GM18517 (cell line): ENCODE data around the gene POLR2H.

ENCODE experiments used
- ATAC-seq: cut with Tn5 transposase; IDR thresholded peaks from one replicate; pipeline ENCODE4 v1.9.1; 2021; ENCODE audit warnings: mild to moderate bottlenecking, moderate library complexity; ENCODE audit not compliant: unreplicated experiment

POLR2H gene

GRCh38 chr3:184386047-184386806 lies 24.7 kb downstream of the POLR2H start:
- ATAC-seq = no peak

DNA sequence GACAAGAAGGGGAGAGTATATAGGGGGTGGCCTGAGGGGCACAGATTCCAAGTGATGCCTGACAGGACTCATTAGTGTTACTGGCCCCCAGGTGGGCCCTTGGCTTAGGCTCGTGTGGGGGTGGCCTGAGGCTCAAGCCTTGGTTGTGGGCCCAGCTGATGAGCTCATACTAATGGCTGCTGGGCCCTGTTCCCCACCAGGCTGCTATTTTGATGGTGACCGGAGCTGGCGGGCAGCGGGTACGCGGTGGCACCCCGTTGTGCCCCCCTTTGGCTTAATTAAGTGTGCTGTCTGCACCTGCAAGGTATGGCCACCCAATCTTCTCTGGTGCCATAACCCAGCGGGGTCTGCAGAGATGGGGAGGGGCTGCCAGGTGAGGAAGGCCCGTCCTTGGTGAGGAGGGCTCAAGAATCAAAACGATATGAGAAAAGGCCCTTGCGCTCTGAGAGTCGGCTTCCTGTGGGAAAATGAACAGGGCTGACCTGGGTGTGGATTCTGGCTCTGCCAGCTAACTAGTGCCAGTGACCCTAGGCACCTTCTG lies 25.7 kb downstream of the POLR2H start:
- ATAC-seq = no peak

GRCh38 chr3:184388164-184388935 lies 26.8 kb downstream of the POLR2H start:
- no peak for ATAC-seq

GRCh38 chr3:184388936-184389230 lies 27.4 kb downstream of the POLR2H start:
- no peak for ATAC-seq

- no peak for ATAC-seq
Observed at GRCh38 chr3:184389384-184389783, 27.9 kb downstream of the POLR2H start.

DNA sequence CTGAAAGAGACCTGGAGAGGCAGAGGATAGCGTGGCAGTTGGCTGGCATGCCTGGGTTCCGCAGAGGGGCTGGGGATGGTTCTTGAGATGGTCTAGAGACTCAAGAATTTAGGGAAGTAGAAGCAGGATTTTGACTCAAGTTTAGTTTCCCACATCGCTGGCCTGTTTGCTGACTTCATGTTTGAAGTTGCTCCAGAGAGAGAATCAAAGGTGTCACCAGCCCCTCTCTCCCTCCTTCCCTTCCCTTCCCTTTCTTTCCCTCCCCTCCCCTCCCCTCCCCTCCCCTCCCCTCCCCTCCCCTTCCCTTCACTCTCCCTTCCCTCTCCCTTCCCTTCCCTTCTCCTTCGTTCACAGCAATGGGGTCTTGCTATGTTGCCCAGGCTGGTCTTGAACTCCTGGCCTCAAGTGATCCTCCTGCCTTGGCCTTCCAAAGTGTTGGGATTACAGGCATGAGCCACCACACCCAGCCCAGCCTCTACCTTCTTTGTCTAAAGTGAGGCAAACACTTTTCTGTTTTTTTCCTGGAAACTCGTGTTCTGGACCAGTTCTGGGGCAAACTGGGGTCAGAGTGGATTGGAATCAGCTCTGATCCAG lies 28.5 kb downstream of the POLR2H start:
- ATAC-seq = no peak

DNA sequence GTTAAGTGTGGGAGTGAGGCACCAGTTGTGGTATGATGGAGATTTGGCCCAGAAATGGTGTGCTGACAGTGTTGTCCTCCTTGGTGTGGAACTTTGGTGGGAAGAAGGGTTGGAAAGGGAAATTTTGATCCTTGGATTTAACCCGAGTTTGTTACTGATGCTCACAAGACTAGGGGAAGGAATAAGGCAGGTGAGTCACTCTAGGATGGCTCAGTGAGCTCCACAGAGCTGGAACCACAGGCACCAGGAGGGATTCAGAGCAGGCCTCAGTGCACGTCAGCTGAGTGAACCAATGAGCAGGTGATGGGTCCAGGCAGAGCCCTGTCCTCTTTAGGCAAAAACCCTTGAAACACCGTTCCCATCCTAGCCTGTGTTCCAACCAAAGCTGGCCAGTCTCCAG lies 29.8 kb downstream of the POLR2H start:
- ATAC-seq = no peak

DNA sequence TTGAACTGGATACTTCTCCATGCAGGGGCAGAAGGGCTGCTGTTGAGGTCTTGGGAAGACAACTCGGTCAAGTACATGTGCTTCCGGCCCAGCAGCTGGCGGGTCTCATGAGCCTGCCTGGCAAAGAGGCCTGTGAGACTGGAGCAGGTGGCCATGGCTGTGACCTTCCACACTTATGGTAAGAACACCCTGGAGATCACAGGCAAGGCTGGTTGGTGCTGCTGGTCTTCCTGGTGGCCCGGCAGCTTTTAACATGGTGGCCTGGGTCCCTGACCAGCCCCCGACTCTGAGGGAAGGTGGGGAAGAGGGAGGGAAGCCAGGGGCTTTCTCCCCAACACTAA lies 33.8 kb downstream of the POLR2H start:
- no peak for ATAC-seq

DNA sequence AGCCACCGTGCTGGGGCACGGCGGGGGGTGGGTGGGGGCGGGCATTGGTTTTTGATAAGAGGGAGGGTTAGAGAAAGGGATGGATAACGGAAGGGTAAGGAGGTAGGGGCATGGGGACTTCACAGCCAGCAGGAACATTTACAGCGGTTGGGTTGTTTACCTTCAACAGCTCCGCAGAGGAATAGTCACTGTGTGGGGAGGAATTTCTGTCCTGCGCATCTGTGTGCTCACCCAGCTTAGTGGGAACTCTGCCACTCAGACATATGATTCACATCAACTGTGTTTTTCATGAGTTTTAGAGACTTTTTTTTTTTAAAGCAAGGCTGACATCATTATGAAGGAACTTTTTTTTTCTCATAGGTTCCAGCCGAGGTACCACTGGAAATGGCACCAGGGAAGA lies 37.9 kb downstream of the POLR2H start:
- no peak for ATAC-seq

- ATAC-seq = no peak
Observed at GRCh38 chr3:184405075-184406030, 43.8 kb downstream of the POLR2H start.

GRCh38 chr3:184409331-184409926 lies 47.9 kb downstream of the POLR2H start:
- no peak for ATAC-seq

- no peak for ATAC-seq
Observed at GRCh38 chr3:184409946-184410500, 48.5 kb downstream of the POLR2H start.

- ATAC-seq = no peak
Observed at GRCh38 chr3:184414418-184415202, 53.1 kb downstream of the POLR2H start.

- ATAC-seq = no peak
Observed at GRCh38 chr3:184415203-184415490, 53.6 kb downstream of the POLR2H start.

- ATAC-seq = no peak
Observed at GRCh38 chr3:184417619-184418327, 56.3 kb downstream of the POLR2H start.
